Astrocyte of the cerebellum (primary cell): ENCODE results near the gene EIF4G2.

Source experiments
- DNase-seq: peaks from one replicate; pipeline ENCODE4 v3.0.0-alpha.2; 2011; ENCODE audit warnings: low read depth
- H3K4me3 ChIP-seq: 2 replicates; pipeline ENCODE4 v1.5.1; 2011; ENCODE audit warnings: mild to moderate bottlenecking, low read depth, low read length, moderate library complexity
- CTCF ChIP-seq: IDR thresholded peaks from 2 replicates; pipeline ENCODE4 v1.5.1; 2012; ENCODE audit warnings: low read length, low read depth, moderate library complexity, mild to moderate bottlenecking; ENCODE audit errors: missing control alignments
- in situ Hi-C: cut with HindIII; loops from 2 replicates; pipeline ENCODE4 v1.10.0; 2017; ENCODE audit warnings: low sequenced_read_pairs

Gene EIF4G2

GRCh38 chr11:10779086-10779485 is 29.6 kb downstream of the EIF4G2 start:
- in situ Hi-C loops: loop anchor here (25.0 kb wide), 1 partner anchor 1008 kb away; no protein-coding TSS in a partner anchor
- H3K4me3 ChIP-seq: no peak overlapping the region
- no peak for TF ChIP-seq CTCF
- no peak for DNase-seq

- DNase-seq: peak; percentile 19
- in situ Hi-C loops: loop anchor here (25.0 kb wide), 1 partner anchor 1009 kb away; no protein-coding TSS in a partner anchor
- TF ChIP-seq CTCF: no peak
- no peak overlapping the region for H3K4me3 ChIP-seq
Measured at GRCh38 chr11:10778217-10778970, 30.3 kb downstream of the EIF4G2 start.

- in situ Hi-C loops: loop anchor here (25.0 kb wide), 1 partner anchor 1009 kb away; no protein-coding TSS in a partner anchor
- TF ChIP-seq CTCF: no peak
- DNase-seq: no peak
- H3K4me3 ChIP-seq: no peak overlapping the region
Measured at GRCh38 chr11:10777806-10778205, 30.9 kb downstream of the EIF4G2 start.

GRCh38 chr11:10777393-10777793 is 31.3 kb downstream of the EIF4G2 start:
- no peak overlapping the region for H3K4me3 ChIP-seq
- in situ Hi-C loops: loop anchor here (25.0 kb wide), 1 partner anchor 1010 kb away; no protein-coding TSS in a partner anchor
- DNase-seq: no peak
- no peak for TF ChIP-seq CTCF

GRCh38 chr11:10774811-10775210 is 33.9 kb downstream of the EIF4G2 start:
- in situ Hi-C loops: loop anchor here (25.0 kb wide), 1 partner anchor 1012 kb away; no protein-coding TSS in a partner anchor
- TF ChIP-seq CTCF: no peak
- no peak for DNase-seq
- H3K4me3 ChIP-seq: no peak overlapping the region

GRCh38 chr11:10771457-10771856 is 37.3 kb downstream of the EIF4G2 start:
- TF ChIP-seq CTCF: no peak
- in situ Hi-C loops: no loop called here
- no peak for DNase-seq
- no peak overlapping the region for H3K4me3 ChIP-seq
